Measurements from ENCODE around the gene IFNGR2. TPM values are rescaled to one million over a fixed set of nuclear protein-coding genes. Genes with fewer than 3 reads are reported as not detected.
"Not testable (repeated sequence)": the region's sequence is repeated elsewhere in the genome, so short reads cannot be mapped to it uniquely, and the experiment has no call there.

The IFNGR2 gene
- total and polyA plus RNA-seq, 2 donors (not counting 1 experiment from before 2014, with no cell fraction given) = 96.0 to 108 TPM

GRCh38 chr21:33406493-33406892, 3.3 kb downstream of the IFNGR2 start:
- Histone ChIP-seq H3K4me3 (ENCODE audit: control extremely low read depth in 1 of 5, extremely low read depth in 1 of 5, insufficient read depth in 1 of 5, low read depth in 2 of 5, low read length in 4 of 5) (peak overlapping the region in 1 of 5 experiments; percentile 10), H3K4me2 (replicated peaks; ENCODE audit: low read depth, low read length, poor library complexity, severe bottlenecking) (peak overlapping the region; percentile 80), H3K9ac (ENCODE audit: low read length) (peak overlapping the region; percentile 16), H3K4me1 (ENCODE audit: control insufficient read depth in 2 of 2, insufficient read depth in 2 of 2, low read length in 2 of 2) (peaks cover 43 to 78% of the 10 kb centered on the region in 2 donors), H3K79me2 (ENCODE audit: control insufficient read depth, insufficient read depth, low read length) (peaks cover 80% of the 10 kb centered on the region), H3K36me3 (replicated peaks in 1 of 2; ENCODE audit: control extremely low read depth in 1 of 2, control insufficient read depth in 1 of 2, extremely low read depth in 1 of 2, insufficient read depth in 2 of 2, low read length in 1 of 2) (peaks cover 4 to 35% of the 10 kb centered on the region in 2 experiments), H4K20me1 (ENCODE audit: control insufficient read depth, insufficient read depth, low read length, poor library complexity, severe bottlenecking) (peaks cover 56% of the 10 kb centered on the region), H3K27me3 (replicated peaks in 1 of 4; ENCODE audit: control extremely low read depth in 1 of 4, control insufficient read depth in 3 of 4, insufficient read depth in 4 of 4, low read length in 3 of 4) (no peaks in the 10 kb centered on the region), H3K9me3 (ENCODE audit: control extremely low read depth in 1 of 3, control insufficient read depth in 2 of 3, insufficient read depth in 1 of 3, low read length in 2 of 3) (no peaks in the 10 kb centered on the region), H2AFZ (ENCODE audit: insufficient read depth, low read depth, low read length, poor library complexity, severe bottlenecking) (no peak overlapping the region), H3K27ac (ENCODE audit: low read length in 2 of 2) (peak overlapping the region in 1 of 2 donors; percentile 83)
- TF ChIP-seq CTCF (IDR thresholded peaks at IDR 0.05) (no peak), EZH2 (IDR thresholded peaks at IDR 0.05; ENCODE audit: borderline replicate concordance, insufficient read depth, low read depth, low read length, poor library complexity, severe bottlenecking) (no peak)
- intact Hi-C loops (cut with micrococcal nuclease) = no loop called here
- peak overlapping the region; percentile 82 for H3K27ac Mint-ChIP-seq
- ATAC-seq (ENCODE audit: low read depth) = no peak
- no peaks in the 10 kb centered on the region for H3K9me3 Mint-ChIP-seq (ENCODE audit: insufficient read depth)
- POLR2A ChIA-PET = interaction anchor here (0.7 to 4.4 kb wide), 6 partner anchors 18 to 137 kb away, joined by 3 to 26 read pairs (median 6); partner anchors contain the start of genes IFNAR1 and SON
- peaks cover 75% of the 10 kb centered on the region for H3K4me1 Mint-ChIP-seq
- no peaks in the 10 kb centered on the region for H3K27me3 Mint-ChIP-seq
- no CpG with 5 or more reads among the region's 5 CpGs for WGBS (ENCODE audit: insufficient coverage)
- CTCF ChIA-PET = interaction anchor here (0.6 to 7.3 kb wide), 13 partner anchors 10 to 209 kb away, joined by 3 to 109 read pairs (median 4); partner anchors contain the start of gene IFNAR1
- no peak for DNase-seq
- H3K4me3 Mint-ChIP-seq = peak overlapping the region; percentile 100

GRCh38 chr21:33411949-33412430, 8.8 kb downstream of the IFNGR2 start:
- Histone ChIP-seq H2AFZ (ENCODE audit: insufficient read depth, low read depth, low read length, poor library complexity, severe bottlenecking) (no peak overlapping the region), H3K79me2 (ENCODE audit: control insufficient read depth, insufficient read depth, low read length) (peaks cover 98% of the 10 kb centered on the region), H3K9ac (ENCODE audit: low read length) (no peak overlapping the region), H3K4me2 (replicated peaks; ENCODE audit: low read depth, low read length, poor library complexity, severe bottlenecking) (no peak overlapping the region), H3K4me1 (ENCODE audit: control insufficient read depth in 2 of 2, insufficient read depth in 2 of 2, low read length in 2 of 2) (peaks cover 33 to 67% of the 10 kb centered on the region in 2 donors), H3K9me3 (ENCODE audit: control extremely low read depth in 1 of 3, control insufficient read depth in 2 of 3, insufficient read depth in 1 of 3, low read length in 2 of 3) (no peaks in the 10 kb centered on the region), H3K27me3 (replicated peaks in 1 of 4; ENCODE audit: control extremely low read depth in 1 of 4, control insufficient read depth in 3 of 4, insufficient read depth in 4 of 4, low read length in 3 of 4) (no peaks in the 10 kb centered on the region), H4K20me1 (ENCODE audit: control insufficient read depth, insufficient read depth, low read length, poor library complexity, severe bottlenecking) (peaks cover 77% of the 10 kb centered on the region), H3K4me3 (ENCODE audit: control extremely low read depth in 1 of 5, extremely low read depth in 1 of 5, insufficient read depth in 1 of 5, low read depth in 2 of 5, low read length in 4 of 5) (no peak overlapping the region), H3K36me3 (replicated peaks in 1 of 2; ENCODE audit: control extremely low read depth in 1 of 2, control insufficient read depth in 1 of 2, extremely low read depth in 1 of 2, insufficient read depth in 2 of 2, low read length in 1 of 2) (peaks cover 5 to 68% of the 10 kb centered on the region in 2 experiments), H3K27ac (ENCODE audit: low read length in 2 of 2) (peak overlapping the region in 1 of 2 donors; percentile 80)
- Mint-ChIP-seq H3K27me3 (no peaks in the 10 kb centered on the region), H3K4me1 (peaks cover 67% of the 10 kb centered on the region), H3K4me3 (peak overlapping the region; percentile 2), H3K9me3 (ENCODE audit: insufficient read depth) (no peaks in the 10 kb centered on the region), H3K27ac (peak overlapping the region; percentile 64)
- 94% methylated on average over 3 of the region's 8 CpGs for WGBS (ENCODE audit: insufficient coverage)
- ChIA-PET POLR2A (no interaction called here), CTCF (interaction anchor here (1.1 to 1.2 kb wide), 2 partner anchors 28 to 215 kb away, joined by 3 to 4 read pairs; no protein-coding TSS in a partner anchor)
- TF ChIP-seq CTCF (IDR thresholded peaks at IDR 0.05) = no peak
- no peak for TF ChIP-seq EZH2 (IDR thresholded peaks at IDR 0.05; ENCODE audit: borderline replicate concordance, insufficient read depth, low read depth, low read length, poor library complexity, severe bottlenecking)
- no peak for ATAC-seq (ENCODE audit: low read depth)
- no peak for DNase-seq
- intact Hi-C loops (cut with micrococcal nuclease) = no loop called here

- H3K27me3 Mint-ChIP-seq; H3K4me3 ChIP-seq (ENCODE audit: control extremely low read depth in 1 of 5, extremely low read depth in 1 of 5, insufficient read depth in 1 of 5, low read depth in 2 of 5, low read length in 4 of 5); ATAC-seq (ENCODE audit: low read depth); H3K9me3 ChIP-seq (ENCODE audit: control extremely low read depth in 1 of 3, control insufficient read depth in 2 of 3, insufficient read depth in 1 of 3, low read length in 2 of 3); H2AFZ ChIP-seq (ENCODE audit: insufficient read depth, low read depth, low read length, poor library complexity, severe bottlenecking); H3K9me3 Mint-ChIP-seq (ENCODE audit: insufficient read depth); H3K9ac ChIP-seq (ENCODE audit: low read length); DNase-seq; intact Hi-C loops (cut with micrococcal nuclease); H3K27me3 ChIP-seq (replicated peaks in 1 of 4; ENCODE audit: control extremely low read depth in 1 of 4, control insufficient read depth in 3 of 4, insufficient read depth in 4 of 4, low read length in 3 of 4): not testable (repeated sequence)
- Histone ChIP-seq H3K4me1 (ENCODE audit: control insufficient read depth in 2 of 2, insufficient read depth in 2 of 2, low read length in 2 of 2) (peaks cover 28 to 63% of the 10 kb centered on the region in 2 donors), H4K20me1 (ENCODE audit: control insufficient read depth, insufficient read depth, low read length, poor library complexity, severe bottlenecking) (peaks cover 77% of the 10 kb centered on the region), H3K27ac (ENCODE audit: low read length in 2 of 2) (peak overlapping the region in 1 of 2 donors; percentile 80), H3K36me3 (replicated peaks in 1 of 2; ENCODE audit: control extremely low read depth in 1 of 2, control insufficient read depth in 1 of 2, extremely low read depth in 1 of 2, insufficient read depth in 2 of 2, low read length in 1 of 2) (peaks cover 3 to 69% of the 10 kb centered on the region in 2 experiments), H3K79me2 (ENCODE audit: control insufficient read depth, insufficient read depth, low read length) (peaks cover 98% of the 10 kb centered on the region), H3K4me2 (replicated peaks; ENCODE audit: low read depth, low read length, poor library complexity, severe bottlenecking) (peak overlapping the region; percentile 56)
- WGBS (ENCODE audit: insufficient coverage) = 91% methylated on average over 8 of the region's 12 CpGs
- peaks cover 63% of the 10 kb centered on the region for H3K4me1 Mint-ChIP-seq
- CTCF ChIA-PET = interaction anchor here (1.1 to 2.5 kb wide), 3 partner anchors 28 to 215 kb away, joined by 3 to 22 read pairs (median 4); no protein-coding TSS in a partner anchor
- H3K4me3 Mint-ChIP-seq = peak overlapping the region; percentile 2
- POLR2A ChIA-PET = interaction anchor here (0.6 to 1.5 kb wide), 2 partner anchors 52 to 83 kb away, joined by 3 to 7 read pairs; no protein-coding TSS in a partner anchor
- peak overlapping the region; percentile 89 for H3K27ac Mint-ChIP-seq
Measured at GRCh38 chr21:33412439-33412831, 9.2 kb downstream of the IFNGR2 start.

Data from B cell (primary cell).